GM19099 (cell line): ENCODE results near the gene NDST3.

Source experiments
- POLR2A ChIP-seq: IDR thresholded peaks from 3 replicates; pipeline ENCODE4 v1.6.1; 2011; ENCODE audit warnings: low read depth; ENCODE audit not compliant: insufficient read length; ENCODE audit errors: extremely low read depth

The NDST3 gene

GRCh38 chr4:118193421-118193820 lies 159.1 kb downstream of the NDST3 start:
- TF ChIP-seq POLR2A = no peak

DNA sequence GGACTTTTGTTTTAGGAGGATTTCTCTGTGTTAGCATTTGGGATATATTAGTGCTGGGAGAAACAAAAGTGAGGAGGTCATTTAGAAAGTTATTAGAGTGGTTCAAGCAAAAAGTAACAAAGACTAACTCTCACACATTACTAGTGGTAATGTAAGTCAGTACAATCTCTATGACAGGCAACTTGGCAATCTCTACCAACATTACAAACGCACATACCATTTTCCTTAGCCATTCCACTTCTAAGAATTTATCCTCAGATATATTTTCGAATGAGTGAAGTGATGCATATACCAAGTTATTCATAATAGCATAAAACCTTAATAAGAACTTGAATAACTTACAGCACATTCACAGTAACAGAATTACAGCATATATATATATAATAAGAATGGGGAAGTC lies 172.3 kb downstream of the NDST3 start:
- no peak for TF ChIP-seq POLR2A

DNA sequence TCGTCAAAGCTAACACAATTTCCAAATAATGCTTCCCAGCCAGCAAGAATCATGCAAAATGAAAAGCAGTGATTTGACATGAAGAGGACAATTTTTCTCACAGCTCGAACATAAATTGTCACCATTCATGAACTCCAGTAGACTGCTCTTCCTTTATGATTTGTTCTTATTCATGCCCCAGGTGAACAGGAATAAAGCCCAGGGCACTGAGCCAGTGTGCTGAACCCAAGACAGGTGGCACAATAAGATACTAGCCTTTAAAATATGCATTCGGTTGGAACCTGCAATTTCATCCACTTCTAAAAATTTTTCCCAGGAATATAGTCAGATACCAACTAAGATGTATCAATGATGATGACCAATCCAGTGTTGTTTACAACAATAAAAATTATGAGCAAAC lies 178.8 kb downstream of the NDST3 start:
- no peak for TF ChIP-seq POLR2A

- no peak for TF ChIP-seq POLR2A
Measured at GRCh38 chr4:118215826-118216225, 181.5 kb downstream of the NDST3 start.

GRCh38 chr4:118221227-118221800 lies 187.0 kb downstream of the NDST3 start:
- no peak for TF ChIP-seq POLR2A

DNA sequence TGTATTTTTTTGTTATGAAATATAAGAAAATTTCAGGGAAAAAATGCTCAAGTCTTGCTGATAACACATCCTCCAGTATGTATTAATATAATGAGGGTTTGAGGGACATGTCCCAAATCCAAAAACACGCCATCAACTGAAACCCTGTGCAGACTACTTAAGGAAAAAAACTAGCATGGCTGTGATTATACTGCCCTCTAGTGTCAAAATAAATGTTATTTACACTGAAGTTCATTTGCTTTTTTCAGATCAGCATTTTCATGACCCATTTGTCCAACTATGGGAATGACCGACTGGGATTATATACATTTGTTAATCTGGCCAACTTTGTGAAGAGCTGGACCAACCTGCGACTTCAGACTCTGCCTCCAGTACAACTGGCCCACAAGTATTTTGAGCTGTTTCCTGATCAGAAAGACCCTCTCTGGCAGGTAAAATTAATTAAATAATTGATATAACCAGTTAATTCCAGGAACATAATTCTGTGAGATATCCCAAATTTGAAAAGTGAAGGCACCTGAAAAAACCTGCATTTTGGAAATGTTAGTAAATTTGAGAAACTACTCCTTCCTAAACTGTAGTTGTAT lies 190.1 kb downstream of the NDST3 start:
- TF ChIP-seq POLR2A = no peak

DNA sequence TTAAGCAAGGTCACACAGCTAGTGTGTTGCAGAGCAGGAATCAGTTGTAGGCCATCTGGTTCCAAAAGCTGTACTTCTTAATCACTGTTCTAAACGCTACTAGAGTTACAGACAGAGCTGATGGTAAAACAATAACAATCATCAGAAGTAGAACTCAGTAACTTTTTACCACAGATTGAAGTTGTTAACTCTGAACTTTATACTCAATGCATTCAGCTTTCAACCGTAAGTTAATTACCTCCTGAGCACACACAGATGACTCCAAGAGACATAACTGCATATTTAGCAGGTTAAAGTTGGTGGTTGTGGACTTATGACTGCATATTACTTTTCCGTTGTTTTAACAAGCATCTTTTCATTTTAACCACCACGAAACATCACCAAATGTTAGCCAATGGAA lies 191.2 kb downstream of the NDST3 start:
- no peak for TF ChIP-seq POLR2A

DNA sequence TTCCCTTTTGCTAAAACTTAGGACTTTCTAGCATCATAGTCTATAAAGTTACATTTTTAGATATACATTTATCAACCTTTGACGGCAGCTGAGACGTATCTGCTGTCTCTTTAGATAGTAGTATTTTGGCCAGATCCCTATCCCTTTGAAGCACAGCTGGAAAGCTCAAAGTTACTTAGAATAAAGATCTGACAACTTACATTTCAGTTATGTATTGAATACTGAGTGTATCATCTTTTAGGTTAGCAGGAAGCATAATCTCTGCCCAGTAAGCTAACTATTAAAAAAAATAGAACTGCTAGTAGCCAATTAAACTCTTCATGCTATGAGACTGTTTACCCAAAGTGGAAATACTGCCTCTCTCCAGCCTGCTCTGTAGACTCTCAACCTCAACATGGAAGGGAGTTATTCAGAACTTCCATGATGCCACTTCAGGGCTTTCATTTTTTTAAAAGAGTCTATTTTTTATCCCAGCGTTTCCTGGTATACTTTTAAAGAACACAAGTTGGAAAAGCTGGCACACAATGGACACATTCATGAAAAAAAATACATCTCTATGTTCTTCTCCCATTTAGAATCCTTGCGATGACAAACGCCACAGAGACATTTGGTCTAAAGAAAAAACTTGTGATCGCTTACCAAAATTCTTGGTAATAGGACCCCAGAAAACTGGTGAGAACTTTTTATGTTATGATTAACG lies 192.2 kb downstream of the NDST3 start:
- no peak for TF ChIP-seq POLR2A

- no peak for TF ChIP-seq POLR2A
Measured at GRCh38 chr4:118235566-118236120, 201.4 kb downstream of the NDST3 start.

GRCh38 chr4:118237531-118237930 lies 203.2 kb downstream of the NDST3 start:
- no peak for TF ChIP-seq POLR2A

DNA sequence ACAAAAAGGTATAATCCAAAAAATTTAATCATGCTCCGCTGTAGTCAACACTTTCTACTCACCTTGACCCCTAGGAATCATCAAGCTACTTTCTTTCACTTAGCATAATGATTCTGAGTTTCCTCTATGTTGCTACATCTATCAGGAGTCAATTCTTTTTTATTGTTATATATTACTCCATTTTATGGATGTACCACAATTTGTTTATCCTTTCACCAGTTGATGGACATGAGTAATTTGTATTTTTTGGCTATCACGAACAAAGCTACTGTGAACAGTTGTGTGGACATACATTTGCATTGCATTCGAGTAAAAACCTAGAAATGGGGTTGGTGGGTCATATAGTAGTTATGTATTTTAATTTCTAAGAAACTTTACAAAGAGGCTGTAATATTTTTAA lies 215.6 kb downstream of the NDST3 start:
- TF ChIP-seq POLR2A = no peak

GRCh38 chr4:118254368-118254767 lies 220.1 kb downstream of the NDST3 start:
- no peak for TF ChIP-seq POLR2A

DNA sequence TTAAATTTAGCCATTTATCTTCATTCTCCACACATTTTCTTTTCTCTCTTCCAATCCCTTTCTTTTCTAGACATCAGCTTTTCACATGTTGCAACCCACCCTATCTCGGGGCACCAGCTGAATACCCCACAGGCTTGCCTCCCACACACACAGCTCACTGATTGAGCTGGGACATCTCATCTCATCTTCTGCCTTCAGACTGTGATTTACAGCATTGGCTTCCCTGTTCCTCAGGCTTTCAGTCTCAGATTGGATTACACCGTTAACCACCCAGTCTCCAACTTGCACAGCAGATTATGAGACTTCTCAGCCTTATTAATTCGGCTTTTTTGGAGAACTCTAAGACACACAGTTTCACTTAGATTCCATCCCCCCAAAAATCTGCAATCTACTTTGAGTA lies 224.8 kb downstream of the NDST3 start:
- no peak for TF ChIP-seq POLR2A

DNA sequence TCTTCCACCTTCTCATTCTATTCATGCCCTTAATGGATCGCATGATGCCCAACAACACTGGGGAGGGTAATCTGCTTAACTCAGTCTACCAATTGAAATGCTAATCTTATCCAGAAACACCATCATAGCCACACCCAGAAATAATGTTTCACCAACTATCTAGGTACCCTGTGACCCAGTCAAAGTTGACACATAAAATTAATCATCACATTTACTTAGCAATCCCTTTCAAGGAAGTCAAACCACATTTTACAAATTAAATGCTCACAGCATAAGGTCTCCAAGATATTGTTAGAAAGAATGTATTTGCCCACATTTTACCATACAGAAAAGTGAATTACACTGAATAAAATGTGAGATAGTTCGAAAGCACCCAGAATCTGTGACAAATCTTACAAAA lies 226.0 kb downstream of the NDST3 start:
- TF ChIP-seq POLR2A = no peak

DNA sequence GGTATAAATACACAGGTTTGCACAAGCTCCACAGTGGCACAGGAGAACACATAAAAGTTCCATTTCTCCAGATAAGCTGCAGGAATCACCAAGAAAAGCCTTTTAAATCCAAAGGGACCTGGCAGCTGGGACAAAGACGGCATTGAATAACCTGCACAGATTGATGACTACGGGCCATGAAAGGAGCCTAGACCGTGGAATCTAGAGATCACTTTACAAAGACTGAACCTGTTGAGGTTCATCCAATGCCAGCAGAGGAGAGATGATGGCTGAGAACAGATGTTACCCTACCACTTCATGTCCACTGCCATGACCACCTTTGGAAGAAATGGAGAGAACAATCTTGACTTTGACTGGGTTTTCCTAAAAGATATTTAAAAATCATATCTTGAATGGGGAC lies 229.8 kb downstream of the NDST3 start:
- TF ChIP-seq POLR2A = no peak
